Naive thymus-derived CD8-positive, alpha-beta T cell (primary cell): Measurements from ENCODE around the gene HHAT. TPM values are rescaled to one million over a fixed set of nuclear protein-coding genes. Genes with fewer than 3 reads are reported as not detected.
"Not testable (repeated sequence)": the region's sequence is repeated elsewhere in the genome, so short reads cannot be mapped to it uniquely, and the experiment has no call there.

Experiments used
- ATAC-seq, 2 donors: fragments of 150-1000 bp; cut with Tn5 transposase in 1 of 2; sonication (Bioruptor Pico), chemical (Tn5 transposase) in 1 of 2; 1 replicate in 1 of 2; 2 replicates in 1 of 2; pipeline ENCODE4 v1.10.0; 2021; ENCODE audit warnings: mild to moderate bottlenecking in 2 of 2, moderate library complexity in 2 of 2
- POLR2A ChIA-PET: fragments of 350-600 bp; sonication (Branson Sonifier 250); formaldehyde crosslinking; loops from one replicate; lab custom pipeline; 2021; ENCODE audit warnings: antibody characterized with exemption; lab: Charles Lee
- DNase-seq, 10 donors: peaks; one replicate each; pipeline versions ENCODE4 v3.0.0 to v3.0.0-alpha.2; 2020 to 2022
- H3K27ac Mint-ChIP-seq, 10 donors: one replicate each; pipeline ENCODE4 v1.8.0; 2020 to 2022; ENCODE audit warnings: mild to moderate bottlenecking in 10 of 10, mixed read lengths in 10 of 10, moderate library complexity in 4 of 10, inconsistent platforms in 1 of 10
- H3K27me3 Mint-ChIP-seq, 5 donors: one replicate each; pipeline ENCODE4 v1.8.0; 2021 to 2022; ENCODE audit warnings: mixed read lengths in 5 of 5
- H3K36me3 Mint-ChIP-seq, 3 donors: one replicate each; pipeline ENCODE4 v1.8.0; 2020 to 2022; ENCODE audit warnings: mixed read lengths in 3 of 3, mild to moderate bottlenecking in 2 of 3, inconsistent platforms in 1 of 3
- H3K4me1 Mint-ChIP-seq, 4 donors: one replicate each; pipeline ENCODE4 v1.8.0; 2021 to 2022; ENCODE audit warnings: mixed read lengths in 4 of 4
- H3K4me3 Mint-ChIP-seq, 10 donors: one replicate each; pipeline ENCODE4 v1.8.0; 2020 to 2022; ENCODE audit warnings: mild to moderate bottlenecking in 10 of 10, mixed read lengths in 10 of 10, moderate library complexity in 6 of 10, inconsistent platforms in 1 of 10
- H3K9me3 Mint-ChIP-seq, 9 donors: one replicate each; pipeline ENCODE4 v1.8.0; 2020 to 2022; ENCODE audit warnings: mixed read lengths in 9 of 9, mild to moderate bottlenecking in 3 of 9, inconsistent platforms in 1 of 9, moderate library complexity in 1 of 9
- polyA plus RNA-seq, 3 donors: library from polyadenylated mRNA; unstranded; fragments of 300-500 nt; fragmentation: Illumina TruSeq; gene quantifications; one replicate each; pipeline ENCODE4 v1.2.3, GENCODE V29; 2021
- total RNA-seq, 8 experiments: library from RNA in 2 of 8; stranded (reverse) in 2 of 8; gene quantifications; one replicate each; pipeline ENCODE4 v1.2.3 and lab custom pipeline; 2021 to 2026

HHAT gene
- total and polyA plus RNA-seq, 5 experiments from 2014 or later, result 0.74 to 1.8 (median 1.5) TPM

GRCh38 chr1:210407207-210407886 lies 78.6 kb downstream of the HHAT start:
- no peak overlapping the region for H3K4me3 Mint-ChIP-seq
- ATAC-seq, result peak; percentile 52 to 69
- H3K4me1 Mint-ChIP-seq, result no peaks in the 10 kb centered on the region
- POLR2A ChIA-PET, result no interaction called here
- peaks cover 0 to 5% (median 0%) of the 10 kb centered on the region in 5 donors for H3K27me3 Mint-ChIP-seq
- DNase-seq, result peak; percentile 30 to 76 (median 66)
- no peak overlapping the region for H3K27ac Mint-ChIP-seq
- no peaks in the 10 kb centered on the region for H3K36me3 Mint-ChIP-seq
- no peaks in the 10 kb centered on the region for H3K9me3 Mint-ChIP-seq

- Mint-ChIP-seq H3K27me3 (peaks cover 0 to 5% (median 0%) of the 10 kb centered on the region in 5 donors), H3K9me3 (no peaks in the 10 kb centered on the region), H3K36me3 (no peaks in the 10 kb centered on the region), H3K4me1 (no peaks in the 10 kb centered on the region), H3K4me3 (no peak overlapping the region), H3K27ac (no peak overlapping the region)
- no peak for DNase-seq
- ATAC-seq, result no peak
- POLR2A ChIA-PET, result no interaction called here
These were observed 79.2 kb downstream of the HHAT start for GRCh38 chr1:210407887-210408252.

- Mint-ChIP-seq H3K27ac (no peak overlapping the region), H3K27me3 (no peaks in the 10 kb centered on the region), H3K36me3 (no peaks in the 10 kb centered on the region), H3K4me3 (no peak overlapping the region), H3K9me3 (no peaks in the 10 kb centered on the region), H3K4me1 (no peaks in the 10 kb centered on the region)
- DNase-seq (no peak), ATAC-seq (no peak)
- POLR2A ChIA-PET, result no interaction called here
These were observed 83.5 kb downstream of the HHAT start for GRCh38 chr1:210412240-210412639.

- H3K9me3 Mint-ChIP-seq, result no peaks in the 10 kb centered on the region
- no peak overlapping the region for H3K4me3 Mint-ChIP-seq
- H3K27ac Mint-ChIP-seq, result no peak overlapping the region
- DNase-seq, result no peak
- H3K27me3 Mint-ChIP-seq, result no peaks in the 10 kb centered on the region
- POLR2A ChIA-PET, result no interaction called here
- no peaks in the 10 kb centered on the region for H3K36me3 Mint-ChIP-seq
- H3K4me1 Mint-ChIP-seq, result no peaks in the 10 kb centered on the region
- ATAC-seq, result no peak
These were observed 85.2 kb downstream of the HHAT start for GRCh38 chr1:210413951-210414350.

- H3K4me3 Mint-ChIP-seq, result no peak overlapping the region
- H3K27ac Mint-ChIP-seq, result peak overlapping the region in 1 of 10 donors; percentile 13
- no peak for DNase-seq
- H3K36me3 Mint-ChIP-seq, result no peaks in the 10 kb centered on the region
- ATAC-seq, result no peak
- POLR2A ChIA-PET, result no interaction called here
- no peaks in the 10 kb centered on the region for H3K27me3 Mint-ChIP-seq
- H3K4me1 Mint-ChIP-seq, result no peaks in the 10 kb centered on the region
- H3K9me3 Mint-ChIP-seq, result no peaks in the 10 kb centered on the region
These were observed 87.2 kb downstream of the HHAT start for GRCh38 chr1:210415846-210416448.

- Mint-ChIP-seq H3K27me3 (no peaks in the 10 kb centered on the region), H3K4me3 (no peak overlapping the region), H3K4me1 (no peaks in the 10 kb centered on the region), H3K27ac (no peak overlapping the region), H3K36me3 (no peaks in the 10 kb centered on the region), H3K9me3 (no peaks in the 10 kb centered on the region)
- ATAC-seq (no peak), DNase-seq (no peak)
- POLR2A ChIA-PET, result no interaction called here
These were observed 88.0 kb downstream of the HHAT start for GRCh38 chr1:210416681-210417080.

GRCh38 chr1:210417881-210418280 lies 89.2 kb downstream of the HHAT start:
- DNase-seq (no peak), ATAC-seq (no peak)
- Mint-ChIP-seq H3K27me3 (no peaks in the 10 kb centered on the region), H3K4me3 (no peak overlapping the region), H3K27ac (no peak overlapping the region), H3K36me3 (no peaks in the 10 kb centered on the region), H3K9me3 (no peaks in the 10 kb centered on the region), H3K4me1 (no peaks in the 10 kb centered on the region)
- POLR2A ChIA-PET, result no interaction called here

GRCh38 chr1:210418863-210419650 lies 90.4 kb downstream of the HHAT start:
- DNase-seq (no peak), ATAC-seq (no peak)
- Mint-ChIP-seq H3K9me3 (peaks cover 0 to 5% (median 0%) of the 10 kb centered on the region in 9 donors), H3K4me1 (no peaks in the 10 kb centered on the region), H3K36me3 (peaks cover 0 to 5% (median 0%) of the 10 kb centered on the region in 3 donors), H3K27me3 (no peaks in the 10 kb centered on the region), H3K4me3 (no peak overlapping the region), H3K27ac (no peak overlapping the region)
- POLR2A ChIA-PET, result no interaction called here

- POLR2A ChIA-PET, DNase-seq, H3K4me3 Mint-ChIP-seq, ATAC-seq, H3K36me3 Mint-ChIP-seq, H3K27ac Mint-ChIP-seq, H3K27me3 Mint-ChIP-seq, H3K4me1 Mint-ChIP-seq: not testable (repeated sequence)
- H3K9me3 Mint-ChIP-seq, result peaks cover 0 to 20% (median 0%) of the 10 kb centered on the region in 9 donors
These were observed 98.0 kb downstream of the HHAT start for GRCh38 chr1:210426696-210427095.

GRCh38 chr1:210428696-210429095 lies 100.0 kb downstream of the HHAT start:
- Mint-ChIP-seq H3K27me3 (peaks cover 0 to 1% (median 0%) of the 10 kb centered on the region in 5 donors), H3K36me3 (peaks cover 0 to 10% (median 8%) of the 10 kb centered on the region in 3 donors)
- POLR2A ChIA-PET, result no interaction called here

GRCh38 chr1:210434223-210434622 lies 105.5 kb downstream of the HHAT start:
- Mint-ChIP-seq H3K36me3 (no peaks in the 10 kb centered on the region), H3K4me3 (no peak overlapping the region), H3K9me3 (no peaks in the 10 kb centered on the region), H3K27me3 (peaks cover 0 to 1% (median 0%) of the 10 kb centered on the region in 5 donors), H3K27ac (no peak overlapping the region), H3K4me1 (peaks cover 0 to 2% (median 0%) of the 10 kb centered on the region in 4 donors)
- ATAC-seq (no peak), DNase-seq (no peak)
- POLR2A ChIA-PET, result no interaction called here

More at GRCh38 chr1:210428696-210429095, 100.0 kb downstream of the HHAT start:
- Mint-ChIP-seq H3K27ac (no peak overlapping the region), H3K4me3 (no peak overlapping the region), H3K4me1 (peaks cover 0 to 2% (median 0%) of the 10 kb centered on the region in 4 donors), H3K9me3 (peaks cover 0 to 19% (median 0%) of the 10 kb centered on the region in 9 donors)
- ATAC-seq (no peak), DNase-seq (no peak)

- Mint-ChIP-seq H3K27me3 (peaks cover 0 to 3% (median 0%) of the 10 kb centered on the region in 5 donors), H3K4me1 (peaks cover 0 to 2% (median 0%) of the 10 kb centered on the region in 4 donors), H3K9me3 (no peaks in the 10 kb centered on the region), H3K36me3 (peaks cover 0 to 2% (median 0%) of the 10 kb centered on the region in 3 donors), H3K27ac (no peak overlapping the region), H3K4me3 (no peak overlapping the region)
- ATAC-seq, result no peak
- DNase-seq, result no peak
- POLR2A ChIA-PET, result no interaction called here
These were observed 108.4 kb downstream of the HHAT start for GRCh38 chr1:210437111-210437510.

GRCh38 chr1:210437781-210438180 lies 109.1 kb downstream of the HHAT start:
- POLR2A ChIA-PET, result no interaction called here
- peaks cover 0 to 2% (median 0%) of the 10 kb centered on the region in 3 donors for H3K36me3 Mint-ChIP-seq
- peaks cover 0 to 2% (median 0%) of the 10 kb centered on the region in 4 donors for H3K4me1 Mint-ChIP-seq
- H3K4me3 Mint-ChIP-seq, result no peak overlapping the region
- DNase-seq, result no peak
- no peaks in the 10 kb centered on the region for H3K9me3 Mint-ChIP-seq
- H3K27me3 Mint-ChIP-seq, result peaks cover 0 to 1% (median 0%) of the 10 kb centered on the region in 5 donors
- no peak for ATAC-seq
- no peak overlapping the region for H3K27ac Mint-ChIP-seq
